Neural cell (in vitro differentiated cells): Measurements from ENCODE around the gene CNPPD1. TPM values are rescaled to one million over a fixed set of nuclear protein-coding genes. Genes with fewer than 3 reads are reported as not detected.

Experiments used
- H2AFZ ChIP-seq: fragments of 200-600, 300-800 bp; sonication (generic), shearing (Covaris generic); 2 replicates; pipeline ENCODE4 v1.6.0; 2014; ENCODE audit warnings: low read depth, mild to moderate bottlenecking, antibody characterized with exemption, low read length, moderate library complexity
- H3F3A ChIP-seq: fragments of 200-600 bp; shearing (Covaris generic); 2 replicates; pipeline ENCODE4 v1.6.1; 2016; ENCODE audit warnings: mild to moderate bottlenecking, moderate library complexity, mixed read lengths, antibody characterized with exemption, low read length; ENCODE audit not compliant: insufficient read depth, poor library complexity, severe bottlenecking
- H3K27ac ChIP-seq: fragments of 200-600, 300-800 bp; sonication (generic), shearing (Covaris generic); 2 replicates; pipeline ENCODE4 v1.5.1; 2014; ENCODE audit warnings: mild to moderate bottlenecking, low read length, moderate library complexity
- H3K27me3 ChIP-seq: fragments of 300-800, 200-600 bp; sonication (generic), shearing (Covaris generic); 2 replicates; pipeline ENCODE4 v1.6.0; 2014; ENCODE audit warnings: mild to moderate bottlenecking, low read depth, low read length, moderate library complexity; ENCODE audit not compliant: insufficient read depth
- H3K36me3 ChIP-seq: fragments of 300-800, 200-600 bp; sonication (generic), shearing (Covaris generic); 2 replicates; pipeline ENCODE4 v1.5.1; 2014; ENCODE audit warnings: mild to moderate bottlenecking, antibody characterized with exemption, low read length, moderate library complexity; ENCODE audit not compliant: insufficient read depth
- H3K4me2 ChIP-seq: fragments of 300-800, 200-600 bp; sonication (generic), shearing (Covaris generic); 2 replicates; pipeline ENCODE4 v1.6.0; 2014; ENCODE audit warnings: mild to moderate bottlenecking, low read length
- H3K4me3 ChIP-seq: fragments of 300-800, 200-600 bp; sonication (generic), shearing (Covaris generic); 2 replicates; pipeline ENCODE4 v1.5.1; 2014; ENCODE audit warnings: mild to moderate bottlenecking, low read length, moderate library complexity
- H3K79me2 ChIP-seq: fragments of 200-600 bp; shearing (Covaris generic); replicated peaks from 2 replicates; pipeline ENCODE4 v1.6.0; 2014; ENCODE audit warnings: mild to moderate bottlenecking, low read length, moderate library complexity; ENCODE audit not compliant: insufficient read depth
- H3K9ac ChIP-seq: fragments of 300-800, 200-600 bp; sonication (generic), shearing (Covaris generic); 2 replicates; pipeline ENCODE4 v1.6.1; 2016; ENCODE audit warnings: mild to moderate bottlenecking, low read length, mixed read lengths
- H3K9me2 ChIP-seq: fragments of 200-600 bp; shearing (Covaris generic); 2 replicates; pipeline ENCODE4 v1.6.1; 2016; ENCODE audit warnings: mild to moderate bottlenecking, low read length, mixed read lengths; ENCODE audit not compliant: insufficient read depth
- H3K9me3 ChIP-seq: fragments of 200-600, 300-800 bp; sonication (generic), shearing (Covaris generic); 2 replicates; pipeline ENCODE4 v1.6.1; 2016; ENCODE audit warnings: mild to moderate bottlenecking, mixed run types, low read length, moderate library complexity, mixed read lengths
- H4K20me1 ChIP-seq: fragments of 200-600 bp; shearing (Covaris generic); 2 replicates; pipeline ENCODE4 v1.6.1; 2016; ENCODE audit warnings: mild to moderate bottlenecking, mixed run types; ENCODE audit not compliant: insufficient read depth
- EP300 ChIP-seq: fragments of 450-650 bp; conservative IDR thresholded peaks from 2 replicates; pipeline ENCODE4 v1.6.1; 2014; ENCODE audit warnings: antibody characterized with exemption, mild to moderate bottlenecking, moderate library complexity; ENCODE audit not compliant: poor library complexity, severe bottlenecking
- EZH2 ChIP-seq: fragments of 200-600, 300-800 bp; shearing (Covaris generic), sonication (generic); IDR thresholded peaks from 2 replicates; pipeline ENCODE4 v1.6.1; 2014; ENCODE audit warnings: antibody characterized with exemption, low read length, borderline replicate concordance, mild to moderate bottlenecking; ENCODE audit not compliant: insufficient read depth, poor library complexity, severe bottlenecking
- MXI1 ChIP-seq: fragments of 450-650 bp; conservative IDR thresholded peaks from 2 replicates; pipeline ENCODE4 v1.6.1; 2014; ENCODE audit warnings: antibody characterized with exemption, mild to moderate bottlenecking; ENCODE audit not compliant: poor library complexity, severe bottlenecking
- POLR2AphosphoS5 ChIP-seq: IDR thresholded peaks from 2 replicates; pipeline ENCODE4 v1.6.1; 2012
- RAD21 ChIP-seq: fragments of 450-650 bp; conservative IDR thresholded peaks from 2 replicates; pipeline ENCODE4 v1.6.1; 2014; ENCODE audit warnings: antibody characterized with exemption, mild to moderate bottlenecking, moderate library complexity
- SMC3 ChIP-seq: fragments of 450-650 bp; conservative IDR thresholded peaks from 2 replicates; pipeline ENCODE4 v1.6.1; 2014; ENCODE audit warnings: antibody characterized with exemption, mild to moderate bottlenecking, moderate library complexity; ENCODE audit not compliant: poor library complexity
- TAF1 ChIP-seq: IDR thresholded peaks from 2 replicates; pipeline ENCODE4 v1.6.1; 2012; ENCODE audit warnings: low read depth
- polyA plus RNA-seq: library from polyadenylated mRNA; depleted of rRNA; stranded (reverse); fragments of >200 nt; gene quantifications from 2 replicates; pipeline ENCODE4 v1.2.3, GENCODE V29; 2014
- TF ChIP-seq, protein P1 (sequence below): fragments of 450-650 bp; IDR thresholded peaks from 2 replicates; pipeline ENCODE4 v1.5.1; 2014; ENCODE audit warnings: antibody characterized with exemption, mild to moderate bottlenecking, moderate library complexity; ENCODE audit not compliant: poor library complexity, severe bottlenecking
- TF ChIP-seq, protein P2 (sequence below): IDR thresholded peaks from 2 replicates; pipeline ENCODE4 v1.6.1; 2012; ENCODE audit warnings: borderline replicate concordance

CNPPD1 gene
- polyA plus RNA-seq, 1 donor from 2014 or later, result 89.1 TPM

GRCh38 chr2:219214786-219215185 lies 38.1 kb upstream of the CNPPD1 start:
- no peaks in the 10 kb centered on the region for H3K9me2 ChIP-seq
- H4K20me1 ChIP-seq, result no peaks in the 10 kb centered on the region
- TF ChIP-seq POLR2AphosphoS5 (no peak), RAD21 (no peak), EZH2 (no peak), SMC3 (no peak), TAF1 (no peak), MXI1 (no peak), EP300 (no peak)
- TF ChIP-seq, protein P1, sequence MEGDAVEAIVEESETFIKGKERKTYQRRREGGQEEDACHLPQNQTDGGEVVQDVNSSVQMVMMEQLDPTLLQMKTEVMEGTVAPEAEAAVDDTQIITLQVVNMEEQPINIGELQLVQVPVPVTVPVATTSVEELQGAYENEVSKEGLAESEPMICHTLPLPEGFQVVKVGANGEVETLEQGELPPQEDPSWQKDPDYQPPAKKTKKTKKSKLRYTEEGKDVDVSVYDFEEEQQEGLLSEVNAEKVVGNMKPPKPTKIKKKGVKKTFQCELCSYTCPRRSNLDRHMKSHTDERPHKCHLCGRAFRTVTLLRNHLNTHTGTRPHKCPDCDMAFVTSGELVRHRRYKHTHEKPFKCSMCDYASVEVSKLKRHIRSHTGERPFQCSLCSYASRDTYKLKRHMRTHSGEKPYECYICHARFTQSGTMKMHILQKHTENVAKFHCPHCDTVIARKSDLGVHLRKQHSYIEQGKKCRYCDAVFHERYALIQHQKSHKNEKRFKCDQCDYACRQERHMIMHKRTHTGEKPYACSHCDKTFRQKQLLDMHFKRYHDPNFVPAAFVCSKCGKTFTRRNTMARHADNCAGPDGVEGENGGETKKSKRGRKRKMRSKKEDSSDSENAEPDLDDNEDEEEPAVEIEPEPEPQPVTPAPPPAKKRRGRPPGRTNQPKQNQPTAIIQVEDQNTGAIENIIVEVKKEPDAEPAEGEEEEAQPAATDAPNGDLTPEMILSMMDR, result no peak
- TF ChIP-seq, protein P2, sequence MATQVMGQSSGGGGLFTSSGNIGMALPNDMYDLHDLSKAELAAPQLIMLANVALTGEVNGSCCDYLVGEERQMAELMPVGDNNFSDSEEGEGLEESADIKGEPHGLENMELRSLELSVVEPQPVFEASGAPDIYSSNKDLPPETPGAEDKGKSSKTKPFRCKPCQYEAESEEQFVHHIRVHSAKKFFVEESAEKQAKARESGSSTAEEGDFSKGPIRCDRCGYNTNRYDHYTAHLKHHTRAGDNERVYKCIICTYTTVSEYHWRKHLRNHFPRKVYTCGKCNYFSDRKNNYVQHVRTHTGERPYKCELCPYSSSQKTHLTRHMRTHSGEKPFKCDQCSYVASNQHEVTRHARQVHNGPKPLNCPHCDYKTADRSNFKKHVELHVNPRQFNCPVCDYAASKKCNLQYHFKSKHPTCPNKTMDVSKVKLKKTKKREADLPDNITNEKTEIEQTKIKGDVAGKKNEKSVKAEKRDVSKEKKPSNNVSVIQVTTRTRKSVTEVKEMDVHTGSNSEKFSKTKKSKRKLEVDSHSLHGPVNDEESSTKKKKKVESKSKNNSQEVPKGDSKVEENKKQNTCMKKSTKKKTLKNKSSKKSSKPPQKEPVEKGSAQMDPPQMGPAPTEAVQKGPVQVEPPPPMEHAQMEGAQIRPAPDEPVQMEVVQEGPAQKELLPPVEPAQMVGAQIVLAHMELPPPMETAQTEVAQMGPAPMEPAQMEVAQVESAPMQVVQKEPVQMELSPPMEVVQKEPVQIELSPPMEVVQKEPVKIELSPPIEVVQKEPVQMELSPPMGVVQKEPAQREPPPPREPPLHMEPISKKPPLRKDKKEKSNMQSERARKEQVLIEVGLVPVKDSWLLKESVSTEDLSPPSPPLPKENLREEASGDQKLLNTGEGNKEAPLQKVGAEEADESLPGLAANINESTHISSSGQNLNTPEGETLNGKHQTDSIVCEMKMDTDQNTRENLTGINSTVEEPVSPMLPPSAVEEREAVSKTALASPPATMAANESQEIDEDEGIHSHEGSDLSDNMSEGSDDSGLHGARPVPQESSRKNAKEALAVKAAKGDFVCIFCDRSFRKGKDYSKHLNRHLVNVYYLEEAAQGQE, result no peak
- no peak overlapping the region for H3K9ac ChIP-seq
- H3K27ac ChIP-seq, result no peak overlapping the region
- H3K27me3 ChIP-seq, result no peaks in the 10 kb centered on the region
- H3K36me3 ChIP-seq, result no peaks in the 10 kb centered on the region
- H3K4me2 ChIP-seq, result no peak overlapping the region
- H3K9me3 ChIP-seq, result no peaks in the 10 kb centered on the region
- no peaks in the 10 kb centered on the region for H3F3A ChIP-seq
- H2AFZ ChIP-seq, result no peak overlapping the region
- H3K79me2 ChIP-seq, result no peaks in the 10 kb centered on the region
- H3K4me3 ChIP-seq, result no peak overlapping the region

DNA sequence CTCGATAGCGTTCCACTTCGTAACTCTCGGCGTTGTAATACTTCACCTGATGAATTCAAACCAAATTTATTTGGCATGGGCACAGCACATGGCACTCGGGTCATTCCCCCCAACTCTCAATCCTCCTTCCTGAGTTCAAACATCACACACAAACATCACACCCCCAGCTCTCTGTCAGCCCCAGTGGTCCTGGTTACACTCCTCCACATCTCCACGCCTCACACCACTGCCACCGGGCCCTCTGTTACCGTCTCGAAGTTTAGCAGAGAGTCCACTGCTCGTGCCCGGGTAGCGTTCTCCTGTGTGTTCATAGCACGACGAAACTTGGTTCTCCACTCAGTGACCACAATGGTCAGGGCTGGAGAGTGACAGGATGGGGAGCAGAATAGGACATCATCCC lies 37.4 kb upstream of the CNPPD1 start:
- Histone ChIP-seq H3F3A (no peaks in the 10 kb centered on the region), H3K79me2 (no peaks in the 10 kb centered on the region), H3K4me3 (no peak overlapping the region), H3K4me2 (no peak overlapping the region), H3K9me2 (no peaks in the 10 kb centered on the region), H3K9me3 (no peaks in the 10 kb centered on the region), H3K27me3 (no peaks in the 10 kb centered on the region), H3K36me3 (no peaks in the 10 kb centered on the region), H4K20me1 (no peaks in the 10 kb centered on the region), H3K27ac (no peak overlapping the region), H3K9ac (no peak overlapping the region), H2AFZ (no peak overlapping the region)
- TF ChIP-seq EZH2 (no peak), MXI1 (no peak), TAF1 (no peak), EP300 (no peak), SMC3 (no peak), RAD21 (no peak), POLR2AphosphoS5 (no peak)
- TF ChIP-seq, protein P2, result no peak
- TF ChIP-seq, protein P1, result no peak
